Vagina (tissue), 2 donors: ENCODE results near the gene TAF5. TPM values are rescaled to one million over a fixed set of nuclear protein-coding genes. Genes with fewer than 3 reads are reported as not detected.
"Not testable (repeated sequence)": the region's sequence is repeated elsewhere in the genome, so short reads cannot be mapped to it uniquely, and the experiment has no call there.

ENCODE experiments used
- DNase-seq, 2 donors: peaks; one replicate each; pipeline ENCODE4 v3.0.0-alpha.2; 2017; ENCODE audit errors: extremely low spot score in 2 of 2
- H3K27ac ChIP-seq: fragments of 200-600 bp; sonication (generic); one replicate; pipeline ENCODE4 v1.5.1; 2019
- H3K27me3 ChIP-seq: fragments of 200-600 bp; sonication (generic); one replicate; pipeline ENCODE4 v1.5.1; 2019
- H3K36me3 ChIP-seq, 2 donors: fragments of 200-600 bp; sonication (generic); one replicate each; pipeline ENCODE4 v1.5.1; 2017 to 2019
- H3K4me1 ChIP-seq: fragments of 200-600 bp; sonication (generic); one replicate; pipeline ENCODE4 v1.5.1; 2019
- H3K4me3 ChIP-seq, 2 donors: fragments of 200-600 bp; sonication (generic); 1 replicate in 1 of 2; 2 replicates in 1 of 2; pipeline ENCODE4 v1.5.1; 2016 to 2019
- H3K9me3 ChIP-seq: fragments of 200-600 bp; sonication (generic); one replicate; pipeline ENCODE4 v1.5.1; 2019
- POLR2A ChIP-seq, 2 donors: fragments of 450-650 bp; IDR thresholded peaks; one replicate each; pipeline ENCODE4 v1.6.1; 2017; ENCODE audit warnings: antibody characterized with exemption in 2 of 2, mild to moderate bottlenecking in 2 of 2, moderate library complexity in 2 of 2
- POLR2AphosphoS5 ChIP-seq, 2 donors: sonication (generic); formaldehyde crosslinking; IDR thresholded peaks; one replicate each; pipeline ENCODE4 v1.9.0; 2017; ENCODE audit warnings: antibody characterized with exemption in 2 of 2, mild to moderate bottlenecking in 2 of 2, low read depth in 1 of 2; ENCODE audit not compliant: insufficient read depth in 1 of 2
- intact Hi-C: fragments of 100-400 bp; cut with DNase I; formaldehyde crosslinking; loops from one replicate; pipeline ENCODE4 v1.15.1; 2023
- total RNA-seq: library from RNA; depleted of rRNA; stranded (reverse); fragments of >200 nt; gene quantifications from one replicate; pipeline ENCODE4 v1.2.3, GENCODE V29; 2016
- TF ChIP-seq, protein P1 (sequence below), 3 experiments: fragments of 450-650 bp in 2 of 3; fragments of 200-600 bp in 1 of 3; sonication (generic) in 1 of 3; IDR thresholded peaks; one replicate each; pipeline ENCODE4 v1.5.1; 2017 to 2019; ENCODE audit warnings: antibody characterized with exemption in 3 of 3, mild to moderate bottlenecking in 2 of 3, moderate library complexity in 2 of 3

TAF5 gene
- total RNA-seq, 1 donor from 2014 or later = 4.4 TPM

DNA sequence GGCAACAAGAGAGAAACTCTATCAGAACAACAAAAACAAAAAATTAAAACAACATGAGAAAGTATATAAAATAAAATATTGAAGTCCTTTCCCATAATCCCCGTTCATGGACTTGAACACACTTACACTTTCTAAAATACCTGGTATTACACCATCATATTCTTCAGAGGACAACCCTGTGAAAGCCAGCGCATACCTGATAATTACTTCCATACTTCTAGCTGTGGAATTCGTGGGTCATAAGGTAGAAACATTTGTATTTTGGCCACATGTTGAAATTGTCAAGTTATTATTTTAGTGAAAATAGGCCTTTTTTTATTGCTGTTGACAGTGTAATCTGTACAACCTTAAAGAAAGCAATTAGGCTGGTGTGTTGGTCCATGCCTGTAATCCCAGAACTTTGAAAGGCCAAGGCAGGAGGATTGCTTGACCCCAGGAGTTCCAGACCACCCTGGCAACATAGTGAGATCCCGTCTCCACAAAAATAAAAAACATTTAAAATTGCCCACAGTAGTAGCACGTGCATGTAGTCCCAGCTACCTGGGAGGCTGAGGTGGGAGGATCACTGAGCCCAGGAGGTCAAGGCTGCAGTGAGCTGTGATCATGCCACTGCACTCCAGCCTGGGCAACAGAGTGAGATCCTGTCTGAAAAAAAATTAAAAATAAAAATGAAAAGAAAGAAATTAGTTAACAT is 11.7 kb upstream of the TAF5 start:
- Histone ChIP-seq H3K36me3 (no peaks in the 10 kb centered on the region), H3K4me3 (no peak overlapping the region), H3K27ac (no peak overlapping the region), H3K27me3 (no peaks in the 10 kb centered on the region), H3K4me1 (no peaks in the 10 kb centered on the region), H3K9me3 (no peaks in the 10 kb centered on the region)
- no peak for TF ChIP-seq POLR2A (IDR thresholded peaks at IDR 0.05)
- TF ChIP-seq, protein P1, sequence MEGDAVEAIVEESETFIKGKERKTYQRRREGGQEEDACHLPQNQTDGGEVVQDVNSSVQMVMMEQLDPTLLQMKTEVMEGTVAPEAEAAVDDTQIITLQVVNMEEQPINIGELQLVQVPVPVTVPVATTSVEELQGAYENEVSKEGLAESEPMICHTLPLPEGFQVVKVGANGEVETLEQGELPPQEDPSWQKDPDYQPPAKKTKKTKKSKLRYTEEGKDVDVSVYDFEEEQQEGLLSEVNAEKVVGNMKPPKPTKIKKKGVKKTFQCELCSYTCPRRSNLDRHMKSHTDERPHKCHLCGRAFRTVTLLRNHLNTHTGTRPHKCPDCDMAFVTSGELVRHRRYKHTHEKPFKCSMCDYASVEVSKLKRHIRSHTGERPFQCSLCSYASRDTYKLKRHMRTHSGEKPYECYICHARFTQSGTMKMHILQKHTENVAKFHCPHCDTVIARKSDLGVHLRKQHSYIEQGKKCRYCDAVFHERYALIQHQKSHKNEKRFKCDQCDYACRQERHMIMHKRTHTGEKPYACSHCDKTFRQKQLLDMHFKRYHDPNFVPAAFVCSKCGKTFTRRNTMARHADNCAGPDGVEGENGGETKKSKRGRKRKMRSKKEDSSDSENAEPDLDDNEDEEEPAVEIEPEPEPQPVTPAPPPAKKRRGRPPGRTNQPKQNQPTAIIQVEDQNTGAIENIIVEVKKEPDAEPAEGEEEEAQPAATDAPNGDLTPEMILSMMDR (IDR thresholded peaks at IDR 0.05) = no peak
- TF ChIP-seq POLR2AphosphoS5 (IDR thresholded peaks at IDR 0.05; ENCODE audit: insufficient read depth in 1 of 2, low read depth in 1 of 2) = no peak
- intact Hi-C loops = no loop called here
- DNase-seq = peak in 1 of 2 donors; percentile 18

DNA sequence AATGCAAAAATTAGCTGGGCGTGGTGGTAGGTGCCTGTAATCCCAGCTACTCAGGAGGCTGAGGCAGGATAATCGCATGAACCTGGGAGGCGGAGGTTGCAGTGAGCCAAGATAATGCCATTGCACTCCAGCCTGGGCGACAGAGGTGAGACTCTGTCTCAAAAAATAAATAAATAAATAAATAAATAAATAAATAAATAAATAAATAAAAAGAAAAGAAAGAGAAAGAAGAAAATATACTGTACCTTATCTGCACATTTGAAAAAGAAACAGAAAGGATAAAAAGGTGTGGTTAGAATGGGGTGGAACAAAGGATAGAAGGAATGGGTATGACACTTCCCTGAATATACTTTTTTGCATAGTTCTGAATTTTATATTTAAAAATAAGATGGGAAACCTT is 8.3 kb upstream of the TAF5 start:
- H3K9me3 ChIP-seq, H3K36me3 ChIP-seq, H3K4me3 ChIP-seq, DNase-seq, H3K4me1 ChIP-seq, intact Hi-C loops, H3K27ac ChIP-seq, H3K27me3 ChIP-seq: not testable (repeated sequence)

DNA sequence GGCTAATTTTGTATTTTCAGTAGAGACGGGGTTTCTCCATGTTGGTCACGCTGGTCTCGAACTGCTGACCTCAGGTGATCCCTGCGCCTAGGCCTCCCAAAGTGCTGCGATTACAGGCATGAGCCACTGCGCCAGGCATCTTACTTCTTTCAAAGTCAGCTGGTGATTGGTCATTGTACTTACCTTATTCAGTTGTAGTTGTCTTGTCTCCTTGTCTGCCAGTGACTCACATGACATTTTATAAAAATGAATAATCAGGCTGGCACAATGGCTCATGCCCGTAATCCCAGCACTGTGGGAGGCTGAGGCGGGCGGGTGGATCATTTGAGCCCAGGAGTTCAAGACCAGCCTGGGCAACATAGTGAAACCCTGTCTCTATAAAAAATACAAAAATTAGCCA is 7.0 kb upstream of the TAF5 start:
- intact Hi-C loops, H3K36me3 ChIP-seq, H3K4me1 ChIP-seq: not testable (repeated sequence)

DNA sequence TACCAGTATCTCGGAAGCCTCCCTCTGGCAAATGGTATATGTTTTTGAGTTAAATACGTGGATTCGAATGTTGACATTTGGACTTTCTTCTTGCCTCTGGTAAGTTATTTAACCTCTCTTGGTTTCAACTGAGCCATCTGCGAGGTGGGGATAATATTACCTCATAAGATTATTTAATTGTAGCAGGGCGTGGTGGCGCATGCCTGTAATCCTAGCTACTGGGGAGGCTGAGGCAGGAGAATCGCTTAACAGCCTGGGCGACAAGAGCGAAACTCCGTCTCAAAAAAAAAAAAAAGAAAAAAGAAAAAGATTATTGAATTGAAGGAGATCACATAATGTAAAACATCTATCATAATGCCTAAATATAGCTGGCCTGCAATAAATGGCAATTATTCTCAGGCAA is 396 bp upstream of the TAF5 start:
- no peaks in the 10 kb centered on the region for H3K9me3 ChIP-seq
- no peaks in the 10 kb centered on the region for H3K36me3 ChIP-seq
- TF ChIP-seq, protein P1 (IDR thresholded peaks at IDR 0.05) = no peak
- no peak for TF ChIP-seq POLR2A (IDR thresholded peaks at IDR 0.05)
- no peak for TF ChIP-seq POLR2AphosphoS5 (IDR thresholded peaks at IDR 0.05; ENCODE audit: insufficient read depth in 1 of 2, low read depth in 1 of 2)
- no peaks in the 10 kb centered on the region for H3K27me3 ChIP-seq
- intact Hi-C loops = no loop called here
- peaks cover 22% of the 10 kb centered on the region for H3K4me1 ChIP-seq
- H3K4me3 ChIP-seq = peak overlapping the region; percentile 67 to 83
- peak overlapping the region; percentile 89 for H3K27ac ChIP-seq
- DNase-seq = no peak

More for the DNA sequence above, 7.0 kb upstream of the TAF5 start:
- H3K4me3 ChIP-seq, H3K9me3 ChIP-seq, H3K27me3 ChIP-seq, DNase-seq, H3K27ac ChIP-seq: not testable (repeated sequence)

DNA sequence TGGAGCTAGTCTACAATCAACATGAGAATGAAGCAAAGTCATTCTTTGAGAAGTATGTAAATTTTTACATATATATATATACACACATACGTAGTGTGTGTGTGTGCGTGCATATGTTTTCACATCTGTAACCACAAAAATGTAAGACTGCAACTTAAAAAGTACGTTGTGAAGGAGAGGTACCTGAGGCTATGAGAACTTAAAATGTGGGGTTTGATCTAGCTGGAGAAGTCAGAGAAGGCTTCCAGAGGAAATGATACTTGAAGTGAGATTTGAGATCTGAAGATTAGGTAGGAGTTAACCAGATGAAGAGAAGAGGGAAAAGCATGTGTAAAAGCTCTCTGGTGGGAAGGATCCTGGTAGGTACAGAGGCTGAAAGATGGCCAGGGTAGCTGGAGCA is 5.8 kb downstream of the TAF5 start:
- peaks cover 22% of the 10 kb centered on the region for H3K4me1 ChIP-seq
- intact Hi-C loops = no loop called here
- no peaks in the 10 kb centered on the region for H3K9me3 ChIP-seq
- no peaks in the 10 kb centered on the region for H3K27me3 ChIP-seq
- H3K36me3 ChIP-seq = peaks cover 0 to 31% of the 10 kb centered on the region in 2 donors
- no peak overlapping the region for H3K27ac ChIP-seq
- DNase-seq = no peak
- H3K4me3 ChIP-seq = no peak overlapping the region
- no peak for TF ChIP-seq POLR2AphosphoS5 (IDR thresholded peaks at IDR 0.05; ENCODE audit: insufficient read depth in 1 of 2, low read depth in 1 of 2)
- TF ChIP-seq POLR2A (IDR thresholded peaks at IDR 0.05) = no peak
- TF ChIP-seq, protein P1 (IDR thresholded peaks at IDR 0.05) = no peak

DNA sequence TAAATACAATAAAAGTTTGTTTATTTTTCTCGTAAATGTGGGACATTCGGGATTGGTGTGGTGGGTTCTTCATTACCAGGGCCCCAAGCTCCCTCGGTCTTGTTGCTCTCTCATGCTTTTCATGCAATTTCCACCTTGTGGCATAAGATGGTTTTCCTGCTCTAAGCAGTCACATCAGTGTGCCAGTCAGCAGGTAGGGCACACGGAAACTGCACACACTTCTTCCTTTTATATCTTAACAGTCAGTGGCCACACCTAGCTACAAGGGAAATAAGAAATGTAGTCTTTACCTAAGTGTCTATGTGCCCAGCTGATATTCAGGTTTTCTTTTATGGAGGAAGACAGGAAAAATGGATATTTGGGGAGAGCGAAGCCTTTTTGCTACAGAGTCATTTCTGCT is 6.5 kb downstream of the TAF5 start:
- no peak overlapping the region for H3K4me3 ChIP-seq
- peaks cover 0 to 31% of the 10 kb centered on the region in 2 donors for H3K36me3 ChIP-seq
- H3K27me3 ChIP-seq = no peaks in the 10 kb centered on the region
- TF ChIP-seq POLR2A (IDR thresholded peaks at IDR 0.05) (no peak), POLR2AphosphoS5 (IDR thresholded peaks at IDR 0.05; ENCODE audit: insufficient read depth in 1 of 2, low read depth in 1 of 2) (no peak)
- TF ChIP-seq, protein P1 (IDR thresholded peaks at IDR 0.05) = no peak
- no peak for DNase-seq
- peaks cover 16% of the 10 kb centered on the region for H3K4me1 ChIP-seq
- no peaks in the 10 kb centered on the region for H3K9me3 ChIP-seq
- intact Hi-C loops = no loop called here
- no peak overlapping the region for H3K27ac ChIP-seq
